Prostate gland (tissue), 2 donors: ENCODE data around the gene GPS1.

Experiments
- CTCF ChIP-seq, 4 experiments: fragments of 200-600 bp in 2 of 4; fragments of 450-650 bp in 2 of 4; sonication (generic) in 2 of 4; IDR thresholded peaks; 1 replicate in 3 of 4; 2 replicates in 1 of 4; pipeline ENCODE4 v1.5.1; 2016 to 2019; ENCODE audit warnings: antibody characterized with exemption in 4 of 4, mild to moderate bottlenecking in 2 of 4, moderate library complexity in 2 of 4
- POLR2A ChIP-seq: fragments of 450-650 bp; IDR thresholded peaks from one replicate; pipeline ENCODE4 v1.6.1; 2016; ENCODE audit warnings: antibody characterized with exemption, mild to moderate bottlenecking

DNA sequence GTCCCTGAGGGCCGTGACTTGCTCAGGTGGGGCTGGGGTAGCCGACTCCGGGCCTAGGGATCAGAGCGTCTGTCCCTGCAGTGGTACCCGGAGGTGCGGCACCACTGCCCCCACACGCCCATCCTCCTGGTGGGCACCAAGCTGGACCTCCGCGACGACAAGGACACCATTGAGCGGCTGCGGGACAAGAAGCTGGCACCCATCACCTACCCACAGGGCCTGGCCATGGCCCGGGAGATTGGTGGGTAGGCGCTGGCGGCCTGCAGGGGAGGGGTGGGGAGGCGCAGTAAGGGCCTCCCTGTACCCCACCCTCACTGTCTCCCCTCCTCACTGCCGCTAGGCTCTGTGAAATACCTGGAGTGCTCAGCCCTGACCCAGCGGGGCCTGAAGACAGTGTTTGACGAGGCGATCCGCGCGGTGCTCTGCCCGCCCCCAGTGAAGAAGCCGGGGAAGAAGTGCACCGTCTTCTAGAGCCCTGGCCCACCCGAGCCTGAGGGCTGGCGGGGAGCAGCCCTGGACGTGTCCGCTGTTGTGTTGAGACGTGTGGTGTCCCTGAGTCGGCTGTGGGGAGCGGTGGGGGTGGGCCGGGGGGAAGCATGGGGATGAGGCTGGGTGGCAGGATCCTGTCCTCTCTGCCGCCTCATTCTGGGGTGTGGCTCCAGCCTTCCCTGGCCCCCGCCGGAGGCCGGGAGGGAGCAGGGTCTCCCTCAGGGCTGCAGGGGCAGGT is 18.2 kb upstream of the GPS1 start:
- TF ChIP-seq POLR2A (no peak), CTCF (IDR thresholded peaks at IDR 0.05) (no peak)
